Measurements from ENCODE around the gene FXYD6.

The FXYD6 gene

DNA sequence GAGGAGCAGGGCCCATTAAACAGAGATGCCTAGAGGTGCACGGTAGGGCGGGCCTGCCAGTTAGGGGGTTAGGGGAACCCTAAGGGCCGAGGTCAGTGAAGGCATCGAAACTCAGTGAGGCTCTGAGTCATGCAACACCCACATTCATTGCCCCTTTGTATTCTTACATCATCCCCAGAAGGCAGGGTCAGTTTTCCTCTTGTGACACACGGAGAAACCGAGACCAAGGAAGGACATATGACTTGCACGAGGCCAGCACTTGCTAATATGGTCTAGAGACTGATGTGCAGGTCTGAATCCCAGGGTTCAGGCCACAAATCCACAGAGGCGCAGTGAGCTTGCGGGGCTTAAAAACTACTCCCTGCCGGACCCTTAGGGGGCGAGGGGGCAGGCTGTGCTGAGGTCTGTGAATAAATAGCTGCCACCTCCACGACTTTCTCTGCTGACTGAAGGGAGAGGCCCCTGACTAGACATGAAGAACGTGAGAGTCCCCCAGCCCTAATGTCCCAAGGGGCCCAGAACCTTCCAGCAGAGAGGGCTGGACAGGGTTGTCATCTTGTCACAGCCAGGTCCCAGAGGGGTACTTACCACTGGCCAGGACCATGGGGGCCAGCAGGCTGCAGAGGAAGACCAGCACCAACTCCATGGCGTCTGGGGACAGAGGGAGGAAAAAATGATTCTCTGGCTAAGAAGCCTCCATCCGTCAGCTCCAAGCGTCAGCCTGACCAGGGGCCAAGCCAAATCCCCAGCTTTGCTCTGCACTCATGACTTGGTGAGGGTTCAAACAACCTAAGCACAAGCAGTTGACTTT is 34.1 kb downstream of the FXYD6 start:
- DNase-seq = no peak

DNA sequence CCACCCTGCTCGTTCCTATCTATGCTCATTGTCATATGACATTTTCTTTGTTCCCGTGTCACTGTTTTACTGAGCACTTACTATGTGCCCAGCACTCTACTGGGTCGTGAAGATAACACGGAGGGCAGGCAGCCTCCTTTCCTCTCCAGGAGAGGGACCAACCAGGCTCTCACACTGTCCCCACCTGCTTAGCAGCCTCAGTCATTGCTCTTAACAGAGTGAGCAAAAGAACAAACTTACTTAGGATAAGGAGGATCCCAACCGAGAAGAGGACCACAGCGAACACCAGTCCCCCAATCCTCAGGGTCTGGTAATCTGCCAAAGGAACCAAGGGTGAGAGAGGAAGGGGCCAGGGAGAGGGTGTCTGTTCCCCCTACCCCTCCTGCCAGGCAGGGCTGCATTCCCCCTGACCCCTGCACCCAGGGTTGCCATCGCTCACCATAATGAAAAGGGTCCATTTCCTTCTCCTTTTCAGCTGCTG is 34.9 kb downstream of the FXYD6 start:
- DNase-seq = no peak

DNA sequence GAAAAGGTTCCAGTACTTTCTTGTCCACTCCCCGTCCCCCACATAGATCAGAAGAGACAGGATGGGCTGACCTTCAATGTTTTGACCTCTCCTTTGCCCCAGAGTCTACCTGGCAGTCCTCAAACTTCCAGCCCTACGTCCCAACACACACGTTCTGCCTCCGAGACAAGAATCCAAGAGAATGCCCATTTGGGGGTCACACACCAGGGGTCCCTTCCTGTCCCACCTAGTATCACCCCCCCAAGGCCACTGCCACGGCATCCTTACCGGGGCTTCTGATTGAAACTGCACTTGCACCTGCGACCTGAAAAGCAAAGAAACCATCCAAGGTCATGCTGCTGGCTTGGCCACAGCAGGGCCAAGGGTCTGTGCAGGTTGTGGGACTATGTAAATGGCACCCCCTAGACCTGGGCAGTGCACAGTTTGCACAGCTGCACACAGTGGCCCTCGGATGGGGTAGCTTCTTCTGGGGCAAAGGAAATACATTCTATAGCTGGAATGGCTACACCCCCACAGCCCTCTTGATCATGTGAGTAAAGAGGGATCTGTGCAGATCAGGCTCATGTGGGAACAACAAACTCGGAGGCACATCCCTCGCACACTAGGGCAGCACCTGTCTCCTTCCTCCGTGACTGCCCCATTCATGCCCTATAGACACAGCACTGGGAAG is 35.4 kb downstream of the FXYD6 start:
- DNase-seq = no peak

DNA sequence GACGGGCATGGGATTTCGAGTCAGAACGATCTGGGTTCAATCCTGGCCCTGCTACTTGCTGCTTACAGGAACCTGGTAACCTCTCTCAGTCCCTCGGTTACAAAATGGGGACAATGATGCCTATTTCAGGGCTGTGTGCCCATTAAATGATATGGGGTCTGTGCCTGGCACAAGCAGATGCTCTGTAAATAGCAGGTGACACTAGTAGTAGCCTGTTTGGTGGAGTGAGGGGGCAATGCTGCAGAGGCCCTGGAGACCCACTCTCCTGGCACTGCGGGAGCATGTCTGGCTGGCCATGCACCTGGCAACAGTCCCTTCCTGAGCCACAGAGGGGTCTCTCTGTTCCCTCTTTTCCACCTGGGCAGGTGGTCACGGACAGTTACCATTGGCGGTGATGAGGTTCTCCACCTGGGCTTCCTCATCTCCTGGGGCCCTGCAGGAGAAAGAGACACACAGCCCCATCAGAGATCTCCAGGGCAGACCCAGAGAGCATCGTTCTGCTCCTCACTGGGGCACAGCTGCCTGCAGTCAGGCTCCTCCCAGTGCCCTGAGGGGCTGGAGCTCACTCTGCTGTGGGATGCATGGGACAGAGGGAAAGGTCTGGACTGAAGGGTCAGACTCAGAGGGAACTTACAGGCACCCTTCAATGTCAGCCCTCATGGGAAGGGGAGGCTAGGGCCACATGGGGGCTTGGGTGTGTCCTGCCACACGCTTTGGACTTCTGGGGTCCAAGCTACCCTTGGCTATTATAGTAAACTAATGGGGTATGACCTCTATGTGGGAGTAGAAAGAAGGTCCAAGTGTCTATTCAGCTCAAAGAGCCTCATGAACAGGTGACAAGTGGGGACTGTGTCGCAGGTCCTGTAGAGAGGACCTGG is 36.3 kb downstream of the FXYD6 start:
- no peak for DNase-seq

DNA sequence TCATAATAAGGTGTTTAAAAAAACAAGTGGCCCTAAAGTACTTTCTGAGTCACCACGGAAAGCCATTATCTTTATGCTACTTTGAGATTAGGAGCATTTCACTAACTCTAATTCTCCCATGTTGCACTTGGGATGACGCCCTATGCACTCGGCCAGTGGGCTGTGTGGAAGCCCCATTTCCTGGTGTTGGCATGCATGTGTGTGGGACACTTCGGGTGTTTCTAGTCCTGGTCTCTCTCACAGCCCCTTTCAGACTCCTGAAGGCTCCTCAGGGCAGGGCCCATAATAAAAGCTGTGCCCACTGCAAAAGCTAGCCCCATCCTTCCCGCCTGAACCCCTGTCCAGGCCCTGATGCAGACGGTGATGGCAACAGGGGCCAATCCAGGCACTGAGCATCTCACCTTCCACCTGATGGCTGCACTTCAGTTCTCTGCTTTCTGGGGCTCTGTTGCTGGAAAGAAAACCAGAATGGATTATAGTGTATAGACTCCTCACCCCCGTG is 37.0 kb downstream of the FXYD6 start:
- no peak for DNase-seq

DNA sequence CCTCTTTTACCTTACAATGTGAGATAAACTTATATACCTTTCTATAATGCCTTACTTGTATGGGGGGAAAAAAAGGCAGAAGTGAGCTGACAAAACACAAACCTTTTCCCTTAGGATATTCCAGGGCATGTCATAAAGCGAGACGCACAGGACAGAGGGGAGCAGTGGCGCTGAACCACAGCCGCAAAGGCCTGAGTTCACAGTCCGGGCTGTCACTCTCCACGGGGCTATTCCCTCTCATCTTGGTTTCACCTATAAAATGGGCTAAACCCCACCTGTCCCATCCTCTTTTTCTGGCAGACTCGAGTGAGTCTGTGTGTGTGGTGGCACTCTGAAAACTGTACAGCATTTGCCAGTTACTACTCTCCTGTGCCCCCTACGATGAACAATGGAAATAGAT is 37.6 kb downstream of the FXYD6 start:
- no peak for DNase-seq

DNA sequence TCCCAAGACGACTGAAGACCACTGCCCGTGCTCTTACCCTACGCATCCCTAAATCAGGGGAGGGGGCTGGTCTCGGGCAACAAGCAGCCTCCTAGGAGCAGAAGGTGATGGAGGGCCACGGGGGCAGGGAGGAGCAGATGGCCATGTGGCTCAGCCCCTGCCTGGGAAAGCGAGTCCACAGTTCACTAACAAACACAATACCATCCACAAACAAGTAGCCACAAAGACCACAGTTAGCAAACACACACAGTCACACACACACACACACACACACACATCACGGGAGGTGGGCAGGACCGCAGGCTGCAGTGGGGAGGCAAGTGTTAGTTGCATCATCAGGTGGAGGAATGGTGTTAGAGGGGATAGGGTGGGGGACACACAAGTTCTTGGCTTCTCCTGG is 38.7 kb downstream of the FXYD6 start:
- DNase-seq = no peak

DNA sequence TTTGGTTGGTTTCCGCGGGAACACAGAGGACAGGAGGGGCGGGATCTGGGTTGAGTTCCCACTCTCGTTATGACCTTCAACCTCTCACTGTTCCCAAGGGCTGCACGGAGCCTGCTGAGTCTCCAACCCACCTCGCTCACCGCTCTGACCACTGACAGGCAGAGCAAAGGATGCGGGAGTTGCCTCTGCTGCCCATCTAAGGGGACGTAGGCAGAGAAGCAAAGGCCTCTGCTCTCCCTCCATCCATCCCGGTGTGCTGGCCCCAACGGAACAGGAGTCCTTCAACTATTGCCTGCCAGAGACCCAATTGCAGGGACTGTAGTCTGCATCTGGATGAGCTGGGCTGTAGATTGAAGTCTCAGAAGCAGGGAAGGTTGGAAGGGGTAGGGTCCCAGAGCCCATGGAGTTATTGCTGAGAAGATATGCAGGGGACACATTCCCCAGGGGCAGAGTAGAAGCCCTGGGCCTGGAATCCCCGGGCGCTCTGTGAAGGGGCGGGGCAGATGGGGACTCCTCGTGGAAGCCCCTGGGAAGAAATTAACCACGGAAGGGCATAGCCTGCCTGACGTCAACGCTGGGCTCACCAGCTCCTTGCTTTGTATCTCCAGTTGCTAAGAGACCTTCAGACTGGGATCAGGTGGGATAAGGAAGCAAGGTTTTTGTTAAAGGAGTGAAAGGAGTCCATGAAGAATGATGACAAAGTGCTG is 39.2 kb downstream of the FXYD6 start:
- DNase-seq = no peak

DNA sequence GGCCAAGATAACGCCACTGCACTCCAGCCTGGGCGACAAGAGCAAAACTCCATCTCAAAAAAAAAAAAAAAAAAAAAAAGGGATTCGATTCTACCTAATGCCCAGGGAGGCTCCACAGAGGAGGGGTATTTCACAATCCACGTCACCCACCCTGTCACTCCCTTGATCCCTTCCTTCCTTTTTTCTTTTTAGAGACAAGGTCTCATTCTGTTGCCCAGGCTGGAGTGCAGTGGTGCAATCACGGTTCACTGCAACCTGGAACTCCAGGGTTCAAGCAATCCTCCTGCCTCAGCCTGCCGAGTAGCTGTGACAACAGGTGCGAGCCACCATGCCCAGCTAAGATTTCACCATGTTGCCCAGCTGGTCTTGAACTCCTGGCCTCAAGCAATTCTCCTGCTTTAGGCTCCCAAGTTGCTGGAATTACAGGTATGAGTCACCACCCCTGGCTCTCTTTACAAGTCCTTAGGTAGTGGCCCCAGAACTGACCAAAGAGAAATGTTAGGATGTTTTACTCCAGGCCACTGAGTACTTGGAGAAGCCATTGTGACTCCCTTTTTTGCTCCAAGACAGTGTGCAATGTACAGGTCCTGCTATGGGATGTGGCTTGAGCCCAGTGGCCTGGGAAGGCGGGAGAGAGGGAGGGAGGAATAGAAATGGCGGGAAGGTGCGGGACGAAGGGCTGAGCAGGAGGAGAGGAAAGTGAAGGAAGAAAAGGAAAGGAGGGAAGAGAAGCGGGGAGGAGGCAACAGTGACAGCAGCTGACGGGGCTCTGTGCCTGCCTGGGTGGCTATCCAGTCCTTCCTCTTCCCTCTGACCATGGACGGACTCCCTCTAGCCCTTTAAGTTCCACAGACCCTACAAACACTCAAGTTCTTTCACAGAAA is 40.1 kb downstream of the FXYD6 start:
- DNase-seq = no peak

DNA sequence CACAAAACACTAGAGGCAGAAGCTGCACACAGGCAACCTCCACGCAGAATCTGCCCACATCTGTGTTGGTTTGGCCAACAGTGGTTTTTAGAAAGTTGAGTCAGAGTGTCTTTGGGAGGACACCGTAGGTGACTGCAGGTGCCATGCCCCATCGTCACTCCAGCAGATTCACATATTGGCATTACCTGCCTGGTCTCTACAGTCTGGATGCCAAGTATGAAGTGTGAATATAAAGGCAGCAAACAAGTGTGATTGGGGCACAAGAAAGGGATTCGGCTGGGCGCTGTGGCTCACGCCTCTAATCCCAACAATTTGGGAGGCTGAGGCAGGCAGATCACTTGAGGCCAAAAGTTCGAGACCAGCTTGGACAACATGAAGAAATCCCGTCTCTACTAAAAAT is 40.9 kb downstream of the FXYD6 start:
- no peak for DNase-seq

DNA sequence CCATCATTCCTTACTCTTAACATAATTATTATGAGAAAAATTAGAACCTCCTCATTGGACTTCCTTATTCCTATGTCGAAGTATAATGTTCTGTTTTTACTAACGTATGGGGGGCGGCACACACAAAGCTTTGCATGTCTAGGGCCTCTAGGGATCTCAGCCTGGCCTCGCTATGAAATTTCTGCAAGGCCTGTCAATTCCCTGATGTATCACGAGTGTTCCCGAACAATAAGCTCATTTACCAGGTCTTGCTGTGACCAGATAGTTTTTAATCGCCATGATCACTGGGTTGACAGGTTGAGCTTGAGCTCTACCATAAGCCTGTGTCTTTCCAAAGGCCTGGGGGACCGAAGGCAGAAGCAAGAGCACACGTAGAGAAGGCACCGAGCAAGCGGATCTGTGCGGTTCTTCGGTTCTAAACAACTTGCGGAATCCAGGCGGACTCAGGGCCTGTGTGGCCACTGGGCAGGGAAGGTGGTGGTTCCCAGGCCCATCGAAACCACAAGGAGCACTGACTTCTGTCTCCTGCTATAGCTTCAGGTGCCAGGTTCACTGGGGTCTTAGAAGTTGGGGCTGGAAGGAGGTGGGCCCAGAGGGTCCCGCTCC is 41.5 kb downstream of the FXYD6 start:
- no peak for DNase-seq

DNA sequence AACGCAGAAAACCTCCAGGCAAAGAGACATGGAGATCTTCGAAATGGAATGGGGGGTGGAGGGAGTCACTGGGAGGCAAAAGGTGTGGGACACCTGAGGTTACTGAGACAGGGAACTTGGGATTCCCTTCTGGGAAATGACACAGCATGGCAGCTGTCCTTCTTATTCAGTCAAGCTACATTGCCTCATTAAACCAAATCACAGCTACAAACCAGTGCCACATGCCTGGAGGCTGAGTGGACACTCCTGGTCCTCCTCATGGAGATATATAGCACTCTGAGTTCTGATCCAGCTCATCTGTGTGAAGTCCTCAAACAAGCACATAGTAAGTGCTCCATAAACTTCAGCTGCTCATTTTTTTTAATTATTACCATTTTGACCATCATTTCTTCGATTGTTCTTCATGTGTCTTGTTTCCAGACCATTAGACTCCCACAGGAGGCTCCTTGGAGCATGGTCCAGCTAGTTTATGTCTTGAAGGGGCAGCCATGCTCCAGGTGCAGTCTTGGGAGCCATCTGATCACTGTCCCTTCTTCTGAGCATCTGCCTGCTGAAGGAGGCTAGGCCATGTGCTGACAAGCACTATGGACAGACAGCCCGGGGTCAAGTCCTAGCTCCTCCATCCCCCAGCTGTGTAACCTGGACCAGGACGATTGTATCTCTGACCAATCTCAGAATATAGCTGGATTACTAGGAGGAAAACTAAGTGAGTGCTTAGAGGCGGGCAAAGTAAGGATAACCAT is 42.2 kb downstream of the FXYD6 start:
- DNase-seq = no peak

DNA sequence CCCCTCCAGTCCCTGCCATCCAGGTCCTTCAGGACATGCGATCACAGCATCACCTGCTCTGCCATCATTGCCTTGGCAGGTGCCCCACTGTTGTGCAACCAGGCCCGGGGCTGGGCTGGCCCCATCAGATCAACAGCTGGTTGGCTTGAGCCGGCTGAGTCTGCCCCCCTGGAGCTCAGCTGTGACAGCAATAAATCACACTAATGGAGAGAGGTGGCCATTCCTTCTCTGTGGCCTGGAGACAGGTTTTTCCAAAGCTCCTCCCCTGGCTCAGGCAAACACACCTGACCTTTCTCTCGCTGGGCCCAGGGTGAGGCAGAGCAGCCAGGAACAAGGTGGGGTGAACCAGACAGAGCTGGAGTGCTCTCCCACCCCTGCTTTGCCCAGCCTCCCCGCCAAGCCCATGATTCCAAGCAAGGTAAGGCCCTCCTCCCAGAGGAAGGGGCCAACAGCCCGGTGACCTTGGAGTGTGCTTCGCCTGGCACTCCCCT is 43.0 kb downstream of the FXYD6 start:
- no peak for DNase-seq

DNA sequence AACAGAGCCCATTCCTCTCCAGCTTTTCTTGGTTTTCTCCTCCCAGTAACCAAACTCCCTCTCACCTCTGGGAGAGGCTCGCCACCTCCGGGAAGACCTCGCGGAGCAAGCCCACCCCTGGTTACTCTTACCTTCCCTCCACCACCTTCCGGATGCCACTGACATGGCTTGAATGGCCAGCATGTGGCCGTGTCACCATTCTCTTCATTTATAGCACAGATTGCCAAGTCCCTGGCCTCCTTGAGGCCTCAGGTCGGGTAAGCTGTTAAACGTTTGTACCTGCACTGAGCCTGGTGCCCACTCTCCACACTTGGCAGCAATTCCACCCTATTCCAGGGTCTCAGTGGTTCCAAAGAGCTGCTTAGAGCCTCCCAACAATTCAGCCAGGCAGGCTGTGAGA is 43.9 kb downstream of the FXYD6 start:
- no peak for DNase-seq

DNA sequence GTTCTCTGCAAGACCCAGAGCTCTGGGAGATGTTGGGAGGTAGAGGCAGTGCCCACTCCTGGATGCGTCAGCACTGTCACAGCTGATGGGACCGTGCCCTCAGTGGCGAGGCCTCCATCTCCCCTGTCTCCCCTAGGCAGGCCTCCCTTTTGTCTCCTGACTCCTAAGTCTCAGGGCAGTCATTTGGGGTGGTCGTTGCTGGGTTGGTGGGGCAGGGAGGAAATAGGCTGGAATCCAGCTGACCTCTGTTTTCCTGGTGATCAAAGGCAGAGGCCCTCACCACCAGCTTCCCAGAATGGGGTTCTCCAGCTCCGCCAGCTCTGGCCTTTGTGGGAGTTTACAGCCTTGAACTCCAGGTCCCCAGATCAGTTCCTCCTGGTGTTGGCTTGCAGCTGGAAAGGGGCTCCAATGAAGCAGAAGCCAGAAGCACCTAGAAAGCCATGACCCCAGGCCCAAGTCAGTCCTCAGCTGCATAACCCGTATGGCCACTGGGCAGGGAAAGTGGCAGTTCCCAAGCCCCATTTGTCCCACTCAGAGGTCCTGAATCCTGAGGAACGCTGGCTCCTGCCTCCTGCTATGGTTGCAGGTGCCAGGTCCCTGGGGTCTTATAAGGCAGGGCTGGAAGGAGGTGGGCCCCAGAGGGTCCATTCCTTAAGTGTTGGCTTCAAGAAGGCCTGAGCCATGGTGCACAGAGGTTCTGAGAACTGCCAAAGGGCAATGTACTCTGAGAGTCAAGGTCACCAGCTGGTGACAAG is 44.6 kb downstream of the FXYD6 start:
- DNase-seq = no peak

DNA sequence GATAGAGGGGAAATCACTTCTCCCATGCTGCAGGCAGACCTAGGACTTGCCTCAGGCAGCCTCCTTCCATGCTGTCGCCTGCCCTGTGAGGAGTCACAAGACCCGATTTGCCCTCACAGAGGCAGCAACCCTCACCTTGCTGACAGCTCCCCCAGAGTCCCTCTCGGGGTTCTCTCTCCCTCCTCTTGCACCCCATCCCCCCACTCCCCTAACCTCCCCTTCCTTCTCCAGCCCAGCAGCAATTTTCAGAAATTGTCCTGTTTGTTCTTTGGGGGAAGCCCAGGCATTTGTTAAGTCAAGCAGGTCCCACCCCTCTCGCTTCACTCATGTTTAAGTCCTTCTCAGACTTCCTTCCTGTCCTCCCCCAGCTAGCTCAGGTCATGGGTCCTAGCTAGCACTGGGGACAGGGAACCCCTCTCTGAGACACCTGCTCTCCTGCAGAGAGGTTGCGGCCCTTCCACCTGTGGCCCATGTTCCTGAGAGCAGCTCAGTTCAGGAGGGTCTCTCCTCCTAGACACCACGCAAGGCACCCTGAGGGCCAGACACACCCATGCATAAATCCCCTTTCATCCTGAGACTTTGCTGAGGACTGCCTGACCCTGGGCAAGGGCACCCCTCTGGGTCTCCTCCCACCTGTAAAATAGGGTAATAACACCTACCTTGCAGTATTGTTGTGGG is 45.6 kb downstream of the FXYD6 start:
- no peak for DNase-seq

DNA sequence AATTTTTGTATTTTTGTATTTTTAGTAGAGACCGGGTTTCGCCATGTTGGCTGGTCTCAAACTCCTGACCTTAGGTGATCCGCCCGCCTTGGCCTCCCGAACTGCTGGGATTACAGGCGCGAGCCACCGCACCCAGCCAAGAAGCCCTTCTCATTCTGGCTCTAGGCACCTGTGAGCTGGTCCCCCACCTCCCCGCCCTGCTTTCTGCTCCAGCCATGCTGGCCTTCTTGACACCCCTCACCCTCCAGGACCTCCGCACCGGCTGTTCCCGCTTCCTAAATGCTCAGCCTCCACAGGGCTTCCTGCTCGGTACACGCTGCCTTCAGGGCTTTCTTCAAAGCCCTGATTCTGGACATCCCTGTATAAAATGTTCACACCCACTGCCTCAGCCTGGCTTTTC is 46.4 kb downstream of the FXYD6 start:
- no peak for DNase-seq

DNA sequence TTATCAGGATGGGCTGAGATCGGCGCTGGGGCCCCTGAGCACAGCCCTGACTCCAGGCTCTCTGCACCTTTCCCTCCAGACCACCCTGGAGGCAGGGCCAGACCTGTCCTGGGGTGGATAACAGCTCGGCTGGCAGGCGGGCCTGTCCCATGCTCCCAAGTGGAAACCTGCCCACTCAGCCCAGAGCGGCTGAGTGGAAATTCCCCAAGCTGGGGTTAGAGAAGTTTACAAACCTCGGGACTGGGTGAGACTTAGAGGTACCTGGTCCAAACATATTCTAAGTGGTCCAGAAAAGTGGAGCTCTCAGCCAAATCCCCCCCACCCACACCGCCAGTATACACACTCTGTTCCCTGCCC is 47.1 kb downstream of the FXYD6 start:
- no peak for DNase-seq
